Dedifferentiated amniotic fluid mesenchymal stem cell (primary cell): ENCODE data around the gene SLAMF6.
"Not testable (repeated sequence)": the region's sequence is repeated elsewhere in the genome, so short reads cannot be mapped to it uniquely, and the experiment has no call there.

Experiments
- DNase-seq: peaks from one replicate; pipeline ENCODE4 v3.0.0-alpha.2; 2016; ENCODE audit errors: extremely low spot score

SLAMF6 gene

GRCh38 chr1:160542303-160542945 lies 19.4 kb upstream of the SLAMF6 start:
- no peak for DNase-seq

- DNase-seq: no peak
Observed at GRCh38 chr1:160541622-160542302, 18.7 kb upstream of the SLAMF6 start.

GRCh38 chr1:160540859-160541233 lies 17.8 kb upstream of the SLAMF6 start:
- no peak for DNase-seq

GRCh38 chr1:160539990-160540858 lies 17.2 kb upstream of the SLAMF6 start:
- DNase-seq: no peak

- no peak for DNase-seq
Observed at GRCh38 chr1:160539684-160539989, 16.6 kb upstream of the SLAMF6 start.

GRCh38 chr1:160538985-160539651 lies 16.1 kb upstream of the SLAMF6 start:
- DNase-seq: no peak

- DNase-seq: no peak
Observed at GRCh38 chr1:160537714-160538665, 14.9 kb upstream of the SLAMF6 start.

- no peak for DNase-seq
Observed at GRCh38 chr1:160534823-160535605, 12.0 kb upstream of the SLAMF6 start.

- not testable (repeated sequence) for DNase-seq
Observed at GRCh38 chr1:160532557-160532813, 9.4 kb upstream of the SLAMF6 start.

- DNase-seq: not testable (repeated sequence)
Observed at GRCh38 chr1:160531809-160532556, 8.9 kb upstream of the SLAMF6 start.

GRCh38 chr1:160529401-160529952 lies 6.4 kb upstream of the SLAMF6 start:
- not testable (repeated sequence) for DNase-seq

- not testable (repeated sequence) for DNase-seq
Observed at GRCh38 chr1:160523789-160524188, 734 bp upstream of the SLAMF6 start.

- no peak for DNase-seq
Observed at GRCh38 chr1:160522136-160522535, 919 bp downstream of the SLAMF6 start.

GRCh38 chr1:160521554-160521953 lies 1.5 kb downstream of the SLAMF6 start:
- DNase-seq: no peak

GRCh38 chr1:160520999-160521398 lies 2.1 kb downstream of the SLAMF6 start:
- no peak for DNase-seq

GRCh38 chr1:160520582-160520981 lies 2.5 kb downstream of the SLAMF6 start:
- no peak for DNase-seq

- no peak for DNase-seq
Observed at GRCh38 chr1:160519642-160520435, 3.2 kb downstream of the SLAMF6 start.

GRCh38 chr1:160517519-160517918 lies 5.5 kb downstream of the SLAMF6 start:
- not testable (repeated sequence) for DNase-seq

GRCh38 chr1:160515908-160516307 lies 7.1 kb downstream of the SLAMF6 start:
- DNase-seq: not testable (repeated sequence)
